GM19238 (cell line): Measurements from ENCODE around the gene PIEZO2.
"Not testable (repeated sequence)": the region's sequence is repeated elsewhere in the genome, so short reads cannot be mapped to it uniquely, and the experiment has no call there.

Source experiments
- DNase-seq: peaks from one replicate; pipeline ENCODE4 v3.0.0; 2011; ENCODE audit warnings: low spot score; ENCODE audit not compliant: insufficient read length

PIEZO2 gene

GRCh38 chr18:11149441-11150270 lies at the start of gene PIEZO2:
PIEZO2 (minus strand) TSS chr18:11149569; CDS start chr18:11148588, 981 bp downstream.
- peak; percentile 48 for DNase-seq

GRCh38 chr18:11183637-11184036 lies 34.3 kb upstream of the PIEZO2 start:
- DNase-seq: no peak

GRCh38 chr18:11181629-11182028 lies 32.3 kb upstream of the PIEZO2 start:
- DNase-seq: not testable (repeated sequence)

- DNase-seq: no peak
Measured at GRCh38 chr18:11179959-11180519, 30.7 kb upstream of the PIEZO2 start.

GRCh38 chr18:11178951-11179549 lies 29.7 kb upstream of the PIEZO2 start:
- no peak for DNase-seq

- DNase-seq: no peak
Measured at GRCh38 chr18:11177382-11177781, 28.0 kb upstream of the PIEZO2 start.

- no peak for DNase-seq
Measured at GRCh38 chr18:11176481-11176881, 27.1 kb upstream of the PIEZO2 start.

- no peak for DNase-seq
Measured at GRCh38 chr18:11175266-11175979, 26.1 kb upstream of the PIEZO2 start.

GRCh38 chr18:11174179-11174578 lies 24.8 kb upstream of the PIEZO2 start:
- DNase-seq: not testable (repeated sequence)

GRCh38 chr18:11167778-11168177 lies 18.4 kb upstream of the PIEZO2 start:
- no peak for DNase-seq

- no peak for DNase-seq
Measured at GRCh38 chr18:11165952-11166351, 16.6 kb upstream of the PIEZO2 start.

GRCh38 chr18:11165138-11165537 lies 15.8 kb upstream of the PIEZO2 start:
- DNase-seq: no peak

- no peak for DNase-seq
Measured at GRCh38 chr18:11163665-11164064, 14.3 kb upstream of the PIEZO2 start.

GRCh38 chr18:11162889-11163288 lies 13.5 kb upstream of the PIEZO2 start:
- no peak for DNase-seq

- DNase-seq: no peak
Measured at GRCh38 chr18:11162462-11162861, 13.1 kb upstream of the PIEZO2 start.

- DNase-seq: no peak
Measured at GRCh38 chr18:11160313-11160712, 10.9 kb upstream of the PIEZO2 start.

GRCh38 chr18:11159844-11160243 lies 10.5 kb upstream of the PIEZO2 start:
- no peak for DNase-seq

- no peak for DNase-seq
Measured at GRCh38 chr18:11156978-11157377, 7.6 kb upstream of the PIEZO2 start.

- DNase-seq: no peak
Measured at GRCh38 chr18:11155034-11155759, 5.8 kb upstream of the PIEZO2 start.

- DNase-seq: no peak
Measured at GRCh38 chr18:11154368-11154989, 5.1 kb upstream of the PIEZO2 start.

- no peak for DNase-seq
Measured at GRCh38 chr18:11153097-11153496, 3.7 kb upstream of the PIEZO2 start.
